MM.1S (cell line): Measurements from ENCODE around the gene EXOC4.

Experiments used
- DNase-seq: peaks from one replicate; pipeline ENCODE4 v3.0.0-alpha.2; 2015
- H2AFZ ChIP-seq: fragments of 300-600 bp; sonication (generic); 2 replicates; pipeline ENCODE4 v1.6.0; 2016; ENCODE audit warnings: antibody characterized with exemption, low read length
- H3F3A ChIP-seq: fragments of 300-600 bp; sonication (generic); 2 replicates; pipeline ENCODE4 v1.6.1; 2016; ENCODE audit warnings: mild to moderate bottlenecking, antibody characterized with exemption, low read length, moderate library complexity, mixed read lengths; ENCODE audit not compliant: insufficient read depth
- H3K27ac ChIP-seq: fragments of 300-600 bp; sonication (generic); 2 replicates; pipeline ENCODE4 v1.5.1; 2016; ENCODE audit warnings: mild to moderate bottlenecking, low read length
- H3K27me3 ChIP-seq: fragments of 300-600 bp; sonication (generic); replicated peaks from 2 replicates; pipeline ENCODE4 v1.6.0; 2016; ENCODE audit warnings: low read length; ENCODE audit not compliant: insufficient read depth
- H3K36me3 ChIP-seq: fragments of 300-600 bp; sonication (generic); replicated peaks from 2 replicates; pipeline ENCODE4 v1.6.1; 2016; ENCODE audit warnings: mild to moderate bottlenecking, low read length, mixed read lengths; ENCODE audit not compliant: insufficient read depth
- H3K4me1 ChIP-seq: fragments of 300-600 bp; sonication (generic); 2 replicates; pipeline ENCODE4 v1.6.1; 2016; ENCODE audit warnings: low read length, mixed read lengths
- H3K4me2 ChIP-seq: fragments of 300-600 bp; sonication (generic); 2 replicates; pipeline ENCODE4 v1.6.0; 2016; ENCODE audit warnings: low read depth, low read length
- H3K4me3 ChIP-seq: fragments of 300-600 bp; sonication (generic); 2 replicates; pipeline ENCODE4 v1.5.1; 2016; ENCODE audit warnings: low read length, mixed read lengths
- H3K79me2 ChIP-seq: fragments of 300-600 bp; sonication (generic); 2 replicates; pipeline ENCODE4 v1.6.1; 2016; ENCODE audit warnings: mixed run types, low read length, mixed read lengths
- H3K9ac ChIP-seq: fragments of 300-600 bp; sonication (generic); 2 replicates; pipeline ENCODE4 v1.6.1; 2016; ENCODE audit warnings: low read length, mixed read lengths
- H3K9me2 ChIP-seq: fragments of 300-600 bp; sonication (generic); replicated peaks from 2 replicates; pipeline ENCODE4 v1.6.1; 2016; ENCODE audit warnings: mild to moderate bottlenecking, low read length, mixed read lengths; ENCODE audit not compliant: insufficient read depth
- H3K9me3 ChIP-seq: fragments of 300-600 bp; sonication (generic); replicated peaks from 2 replicates; pipeline ENCODE4 v1.6.1; 2016; ENCODE audit warnings: mild to moderate bottlenecking, low read length, mixed read lengths; ENCODE audit not compliant: insufficient read depth
- H4K20me1 ChIP-seq: fragments of 300-600 bp; sonication (generic); 2 replicates; pipeline ENCODE4 v1.6.1; 2016; ENCODE audit warnings: mild to moderate bottlenecking, low read length, moderate library complexity, mixed read lengths; ENCODE audit not compliant: insufficient read depth
- CTCF ChIP-seq: fragments of 300-600 bp; sonication (generic); IDR thresholded peaks from 2 replicates; pipeline ENCODE4 v1.5.1; 2016; ENCODE audit warnings: antibody characterized with exemption, low read length, mixed read lengths
- EZH2 ChIP-seq: fragments of 300-600 bp; sonication (generic); optimal IDR thresholded peaks from 2 replicates; pipeline ENCODE3; 2017; ENCODE audit warnings: low read depth, mild to moderate bottlenecking, antibody characterized with exemption, low read length, mixed read lengths
- EZH2phosphoT487 ChIP-seq: fragments of 300-600 bp; sonication (generic); IDR thresholded peaks from 2 replicates; pipeline ENCODE4 v1.6.1; 2018; ENCODE audit warnings: antibody characterized with exemption, low read length

Gene EXOC4

DNA sequence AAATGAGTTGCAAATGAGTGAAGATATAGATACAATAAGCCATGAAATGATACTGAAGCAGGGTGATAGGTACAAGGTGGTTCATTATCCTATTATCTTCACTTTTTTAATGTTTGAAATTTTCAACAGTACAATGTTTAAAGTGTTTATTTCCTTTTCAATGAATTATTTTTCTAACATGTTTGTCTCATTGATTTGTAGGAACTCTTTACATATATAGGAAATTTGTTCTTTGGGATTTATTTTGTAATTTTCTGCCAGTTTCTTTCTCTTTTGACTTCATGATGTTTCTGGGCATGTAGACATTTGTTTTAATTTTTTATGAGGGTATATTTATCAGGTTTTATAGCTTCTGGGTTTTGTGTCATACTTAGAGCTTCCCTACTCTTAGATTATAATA is 108.9 kb downstream of the EXOC4 start:
- no peak for DNase-seq
- Histone ChIP-seq H3K79me2 (peaks cover 7% of the 10 kb centered on the region; the same call in 1 of the 2 replicates), H3K9me2 (no peaks in the 10 kb centered on the region), H3F3A (no peaks in the 10 kb centered on the region), H3K36me3 (peaks cover 2% of the 10 kb centered on the region; the same call in 1 of the 2 replicates), H3K9me3 (no peaks in the 10 kb centered on the region), H3K9ac (no peak overlapping the region), H3K4me2 (no peak overlapping the region), H2AFZ (no peak overlapping the region), H4K20me1 (no peaks in the 10 kb centered on the region), H3K27me3 (no peaks in the 10 kb centered on the region), H3K4me1 (peaks cover 10% of the 10 kb centered on the region), H3K4me3 (no peak overlapping the region), H3K27ac (no peak overlapping the region)
- TF ChIP-seq EZH2phosphoT487 (no peak), CTCF (no peak), EZH2 (no peak)

DNA sequence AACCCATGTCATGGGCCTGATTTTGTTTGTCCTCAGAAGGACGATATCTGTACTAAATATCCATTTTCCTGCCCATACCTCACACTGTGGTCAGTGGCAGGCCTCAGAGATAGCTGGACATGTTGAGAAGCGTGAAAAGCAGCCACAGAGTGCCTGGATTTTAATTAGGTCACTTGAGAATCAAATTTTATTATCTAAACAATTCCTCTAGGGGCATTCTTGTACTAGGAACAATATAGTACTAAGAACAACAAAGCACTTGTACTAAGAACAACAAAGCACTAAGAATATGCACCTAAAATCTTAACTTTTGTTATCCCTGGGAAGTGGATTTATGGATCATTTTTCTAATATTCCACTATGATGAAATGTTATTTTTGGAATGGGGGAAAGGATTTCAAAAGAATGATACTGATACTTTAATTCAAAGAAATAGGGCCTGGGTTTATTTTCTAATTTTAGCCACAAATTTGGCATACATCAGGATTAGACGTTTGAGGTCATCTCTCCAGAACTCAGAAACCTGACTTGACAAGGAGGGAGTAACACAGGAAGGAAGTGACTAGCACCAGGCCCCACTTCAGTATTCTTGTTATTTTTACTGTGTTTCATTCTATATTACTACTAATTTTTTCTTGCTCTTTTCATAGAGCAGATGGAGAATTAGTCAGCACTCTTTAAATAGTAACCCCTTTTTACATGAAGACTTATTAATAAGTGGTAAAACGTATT is 112.2 kb downstream of the EXOC4 start:
- TF ChIP-seq EZH2phosphoT487 (no peak), CTCF (peak; percentile 16; the same call in 1 of the 2 replicates)
- Histone ChIP-seq H3F3A (no peaks in the 10 kb centered on the region), H3K4me2 (peak overlapping the region; percentile 5; the same call in 1 of the 2 replicates), H3K9me2 (no peaks in the 10 kb centered on the region), H2AFZ (no peak overlapping the region), H3K27me3 (no peaks in the 10 kb centered on the region), H3K36me3 (no peaks in the 10 kb centered on the region), H4K20me1 (no peaks in the 10 kb centered on the region), H3K27ac (no peak overlapping the region), H3K4me3 (no peak overlapping the region), H3K9ac (no peak overlapping the region), H3K9me3 (no peaks in the 10 kb centered on the region), H3K4me1 (peaks cover 10% of the 10 kb centered on the region), H3K79me2 (peaks cover 8% of the 10 kb centered on the region; the same call in 1 of the 2 replicates)
- no peak for DNase-seq

DNA sequence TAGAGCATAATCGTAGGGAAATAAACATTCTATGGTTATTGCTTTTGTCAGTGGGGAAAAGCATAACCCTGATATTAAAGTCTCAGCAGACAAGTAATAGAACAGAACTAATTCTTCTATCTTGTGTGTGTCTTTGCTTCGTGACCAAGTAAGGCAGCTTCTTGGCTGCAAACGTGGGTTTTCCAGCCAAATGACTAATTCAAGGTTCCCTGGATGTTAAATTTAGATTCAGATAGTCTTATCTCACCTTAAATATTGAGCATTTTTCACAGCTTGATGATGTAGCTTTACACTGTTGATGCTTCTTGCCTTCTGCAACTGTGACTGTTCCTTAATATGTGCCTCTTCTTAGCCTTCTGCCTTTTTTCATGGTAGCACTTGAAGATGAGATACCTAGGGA is 113.0 kb downstream of the EXOC4 start:
- no peak overlapping the region for H3K4me3 ChIP-seq
- no peaks in the 10 kb centered on the region for H3K27me3 ChIP-seq
- no peaks in the 10 kb centered on the region for H3K9me3 ChIP-seq
- no peaks in the 10 kb centered on the region for H3K36me3 ChIP-seq
- H3K27ac ChIP-seq, result no peak overlapping the region
- H3F3A ChIP-seq, result no peaks in the 10 kb centered on the region
- peaks cover 8% of the 10 kb centered on the region; the same call in 1 of the 2 replicates for H3K79me2 ChIP-seq
- H4K20me1 ChIP-seq, result no peaks in the 10 kb centered on the region
- peaks cover 10% of the 10 kb centered on the region for H3K4me1 ChIP-seq
- H3K4me2 ChIP-seq, result no peak overlapping the region
- H3K9ac ChIP-seq, result no peak overlapping the region
- H3K9me2 ChIP-seq, result no peaks in the 10 kb centered on the region
- DNase-seq, result no peak
- no peak for TF ChIP-seq CTCF
- no peak for TF ChIP-seq EZH2
- TF ChIP-seq EZH2phosphoT487, result no peak
- H2AFZ ChIP-seq, result no peak overlapping the region
